Panc1 (cell line): ENCODE measurements around the gene CSMD2. TPM values are rescaled to one million over a fixed set of nuclear protein-coding genes. Genes with fewer than 3 reads are reported as not detected.

Experiments used
- ATAC-seq: fragments of 200-7000 bp; cut with Tn5 transposase; 2 replicates; pipeline ENCODE4 v1.9.1; 2020; ENCODE audit warnings: mild to moderate bottlenecking, moderate library complexity
- BruUV-seq: library from RNA; stranded (reverse); fragments of 400-500 nt; replicated peaks from 2 replicates; lab custom pipeline; 2021; lab: Mats Ljungman, UMichigan
- CTCF ChIA-PET: fragments of 300-600 bp; sonication (Branson Sonifier 250); formaldehyde crosslinking; loops from one replicate; lab custom pipeline; 2022; ENCODE audit warnings: antibody characterized with exemption; lab: Charles Lee
- POLR2A ChIA-PET: fragments of 300-600 bp; sonication (Branson Sonifier 250); formaldehyde crosslinking; loops from one replicate; lab custom pipeline; 2022; ENCODE audit warnings: antibody characterized with exemption; lab: Charles Lee
- DNase-seq: peaks from one replicate; pipeline ENCODE4 v3.0.0-alpha.2; 2010; ENCODE audit warnings: low read depth, low spot score
- H3K27ac ChIP-seq: 2 replicates; pipeline ENCODE4 v1.5.1; 2011; ENCODE audit warnings: mild to moderate bottlenecking, low read length, inconsistent platforms
- H3K27me3 ChIP-seq: fragments of 200-500 bp; sonication (Bioruptor generic); 2 replicates; pipeline ENCODE4 v1.6.0; 2014; ENCODE audit warnings: low read length, inconsistent platforms; ENCODE audit not compliant: control insufficient read depth, insufficient read depth
- H3K36me3 ChIP-seq: fragments of 200-500 bp; sonication (Bioruptor generic); 2 replicates; pipeline ENCODE4 v1.5.1; 2014; ENCODE audit warnings: inconsistent platforms, mild to moderate bottlenecking, low read length, moderate library complexity; ENCODE audit not compliant: control insufficient read depth, insufficient read depth
- H3K4me1 ChIP-seq: 2 replicates; pipeline ENCODE4 v1.5.1; 2011; ENCODE audit warnings: inconsistent platforms, mild to moderate bottlenecking, low read length, moderate library complexity; ENCODE audit not compliant: control insufficient read depth, insufficient read depth
- H3K4me3 ChIP-seq, 2 experiments: 2 replicates each; pipeline ENCODE4 v1.5.1; 2011 to 2012; ENCODE audit warnings: low read depth in 2 of 2, low read length in 2 of 2, mild to moderate bottlenecking in 2 of 2, inconsistent platforms in 1 of 2, moderate library complexity in 1 of 2
- H3K9me3 ChIP-seq: fragments of 200-500 bp; sonication (Bioruptor generic); 2 replicates; pipeline ENCODE4 v1.5.1; 2014; ENCODE audit warnings: low read depth, mild to moderate bottlenecking, inconsistent platforms, low read length, moderate library complexity; ENCODE audit not compliant: control insufficient read depth, insufficient read depth
- POLR2AphosphoS5 ChIP-seq: IDR thresholded peaks from 2 replicates; pipeline ENCODE4 v1.6.1; 2012; ENCODE audit warnings: mild to moderate bottlenecking, low read depth, low read length, moderate library complexity
- REST ChIP-seq, 2 experiments: IDR thresholded peaks; 2 replicates each; pipeline ENCODE4 v1.6.1; 2011 to 2012; ENCODE audit warnings: low read depth in 2 of 2, control low read depth in 1 of 2, low read length in 1 of 2, mild to moderate bottlenecking in 1 of 2, moderate library complexity in 1 of 2; ENCODE audit not compliant: insufficient read depth in 1 of 2
- SIN3A ChIP-seq: IDR thresholded peaks from 2 replicates; pipeline ENCODE4 v1.6.1; 2012; ENCODE audit warnings: low read depth, mild to moderate bottlenecking, low read length, moderate library complexity, borderline replicate concordance; ENCODE audit not compliant: insufficient read depth
- TCF7L2 ChIP-seq: IDR thresholded peaks from 2 replicates; pipeline ENCODE4 v1.6.1; 2011; ENCODE audit warnings: mild to moderate bottlenecking, low read depth, low read length, inconsistent platforms
- in situ Hi-C: cut with HindIII; loops from 2 replicates; pipeline ENCODE4 v1.10.0; 2016; ENCODE audit warnings: low sequenced_read_pairs, low pct_unique_long_range_greater_than_20kb
- intact Hi-C: fragments of 100-400 bp; cut with micrococcal nuclease; formaldehyde crosslinking; loops from one replicate; pipeline ENCODE4 v1.10.0; 2022; ENCODE audit not compliant: unreplicated experiment
- total RNA-seq: library from RNA; stranded (reverse); gene quantifications from one replicate; pipeline ENCODE4 v1.2.1, GENCODE V29; 2021; ENCODE audit not compliant: unreplicated experiment
- TF ChIP-seq, protein P1 (sequence below): fragments of 450-650 bp; IDR thresholded peaks from 2 replicates; pipeline ENCODE4 v1.5.1; 2017; ENCODE audit warnings: mild to moderate bottlenecking

Gene CSMD2
- total RNA-seq, 1 experiment from 2014 or later = not detected

GRCh38 chr1:33630686-33631085, 534.3 kb downstream of the CSMD2 start:
- Histone ChIP-seq H3K4me1 (no peaks in the 10 kb centered on the region), H3K9me3 (no peaks in the 10 kb centered on the region), H3K27ac (no peak overlapping the region), H3K4me3 (no peak overlapping the region), H3K36me3 (no peaks in the 10 kb centered on the region), H3K27me3 (peaks cover 16% of the 10 kb centered on the region)
- TF ChIP-seq, protein P1, sequence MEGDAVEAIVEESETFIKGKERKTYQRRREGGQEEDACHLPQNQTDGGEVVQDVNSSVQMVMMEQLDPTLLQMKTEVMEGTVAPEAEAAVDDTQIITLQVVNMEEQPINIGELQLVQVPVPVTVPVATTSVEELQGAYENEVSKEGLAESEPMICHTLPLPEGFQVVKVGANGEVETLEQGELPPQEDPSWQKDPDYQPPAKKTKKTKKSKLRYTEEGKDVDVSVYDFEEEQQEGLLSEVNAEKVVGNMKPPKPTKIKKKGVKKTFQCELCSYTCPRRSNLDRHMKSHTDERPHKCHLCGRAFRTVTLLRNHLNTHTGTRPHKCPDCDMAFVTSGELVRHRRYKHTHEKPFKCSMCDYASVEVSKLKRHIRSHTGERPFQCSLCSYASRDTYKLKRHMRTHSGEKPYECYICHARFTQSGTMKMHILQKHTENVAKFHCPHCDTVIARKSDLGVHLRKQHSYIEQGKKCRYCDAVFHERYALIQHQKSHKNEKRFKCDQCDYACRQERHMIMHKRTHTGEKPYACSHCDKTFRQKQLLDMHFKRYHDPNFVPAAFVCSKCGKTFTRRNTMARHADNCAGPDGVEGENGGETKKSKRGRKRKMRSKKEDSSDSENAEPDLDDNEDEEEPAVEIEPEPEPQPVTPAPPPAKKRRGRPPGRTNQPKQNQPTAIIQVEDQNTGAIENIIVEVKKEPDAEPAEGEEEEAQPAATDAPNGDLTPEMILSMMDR = no peak
- TF ChIP-seq TCF7L2 (no peak), POLR2AphosphoS5 (no peak), REST (IDR thresholded peaks at IDR 0.05; ENCODE audit: insufficient read depth in 1 of 2, low read depth in 2 of 2, low read length in 1 of 2) (no peak), SIN3A (no peak)
- no TSS peak for BruUV-seq
- DNase-seq (no peak), ATAC-seq (no peak)
- ChIA-PET CTCF (interaction anchor here (0.5 kb wide), 1 partner anchor 304 kb away, joined by 16 read pairs; no protein-coding TSS in a partner anchor), POLR2A (no interaction called here)
- in situ Hi-C loops (no loop called here), intact Hi-C loops (loop anchor here (5.0 kb wide), 1 partner anchor 1112 kb away; no protein-coding TSS in a partner anchor)

GRCh38 chr1:33626801-33627200, 538.2 kb downstream of the CSMD2 start:
- DNase-seq (no peak), ATAC-seq (no peak)
- in situ Hi-C loops (no loop called here), intact Hi-C loops (no loop called here)
- no TSS peak for BruUV-seq
- TF ChIP-seq SIN3A (no peak), POLR2AphosphoS5 (no peak), TCF7L2 (no peak), REST (IDR thresholded peaks at IDR 0.05; ENCODE audit: insufficient read depth in 1 of 2, low read depth in 2 of 2, low read length in 1 of 2) (no peak)
- TF ChIP-seq, protein P1 = no peak
- H3K9me3 ChIP-seq = no peaks in the 10 kb centered on the region
- no peaks in the 10 kb centered on the region for H3K36me3 ChIP-seq
- no peak overlapping the region for H3K27ac ChIP-seq
- ChIA-PET POLR2A (no interaction called here), CTCF (no interaction called here)
- no peaks in the 10 kb centered on the region for H3K4me1 ChIP-seq
- peaks cover 17% of the 10 kb centered on the region for H3K27me3 ChIP-seq
- H3K4me3 ChIP-seq = no peak overlapping the region
